Stimulated activated CD8-positive, alpha-beta memory T cell treated with anti-CD3 and anti-CD28 coated beads, Interleukin-12 subunit alpha, Interleukin-12 subunit beta, amount 100 ng/mL, for 24 hours (primary cell): ENCODE results near the gene NPM3.

Experiments
- DNase-seq: peaks from one replicate; pipeline ENCODE4 v3.0.0-alpha.2; 2020; ENCODE audit errors: extremely low read depth

The NPM3 gene

DNA sequence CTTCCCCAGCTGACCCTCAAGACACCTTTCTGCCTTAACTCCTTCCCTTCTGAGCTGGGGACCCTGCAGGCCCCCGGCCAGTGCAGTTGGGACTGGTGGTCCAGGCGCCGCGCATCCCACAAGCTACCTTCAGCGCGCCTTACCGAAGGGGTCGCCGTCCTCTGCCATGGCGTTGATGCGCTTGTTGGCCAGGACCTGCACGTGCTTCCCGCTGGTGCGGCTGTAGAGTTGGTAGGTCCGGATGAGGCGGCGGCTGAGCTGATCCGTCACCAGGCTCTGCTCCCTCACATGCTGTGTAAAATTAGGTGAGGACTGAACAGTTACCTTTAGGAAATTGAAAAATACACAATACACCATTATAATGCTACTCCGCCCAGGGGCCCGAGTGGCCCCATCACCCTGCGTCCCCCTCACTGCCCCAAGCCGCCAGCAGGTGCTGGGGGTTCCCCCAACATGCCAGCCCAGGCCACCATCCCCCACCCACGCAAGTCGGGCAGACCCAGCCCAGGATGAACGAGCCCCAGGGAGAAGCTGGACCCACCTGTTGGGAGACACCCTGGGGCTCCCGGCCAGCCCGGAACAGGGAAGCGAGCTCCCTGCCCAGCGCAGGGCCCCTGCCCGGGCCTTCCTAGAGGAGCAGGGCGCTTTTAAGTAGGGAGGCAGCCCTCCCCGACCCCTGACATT, 8.5 kb downstream of the NPM3 start:
- DNase-seq, result no peak

- DNase-seq, result no peak
Measured at GRCh38 chr10:101773923-101774588, 9.2 kb downstream of the NPM3 start.

DNA sequence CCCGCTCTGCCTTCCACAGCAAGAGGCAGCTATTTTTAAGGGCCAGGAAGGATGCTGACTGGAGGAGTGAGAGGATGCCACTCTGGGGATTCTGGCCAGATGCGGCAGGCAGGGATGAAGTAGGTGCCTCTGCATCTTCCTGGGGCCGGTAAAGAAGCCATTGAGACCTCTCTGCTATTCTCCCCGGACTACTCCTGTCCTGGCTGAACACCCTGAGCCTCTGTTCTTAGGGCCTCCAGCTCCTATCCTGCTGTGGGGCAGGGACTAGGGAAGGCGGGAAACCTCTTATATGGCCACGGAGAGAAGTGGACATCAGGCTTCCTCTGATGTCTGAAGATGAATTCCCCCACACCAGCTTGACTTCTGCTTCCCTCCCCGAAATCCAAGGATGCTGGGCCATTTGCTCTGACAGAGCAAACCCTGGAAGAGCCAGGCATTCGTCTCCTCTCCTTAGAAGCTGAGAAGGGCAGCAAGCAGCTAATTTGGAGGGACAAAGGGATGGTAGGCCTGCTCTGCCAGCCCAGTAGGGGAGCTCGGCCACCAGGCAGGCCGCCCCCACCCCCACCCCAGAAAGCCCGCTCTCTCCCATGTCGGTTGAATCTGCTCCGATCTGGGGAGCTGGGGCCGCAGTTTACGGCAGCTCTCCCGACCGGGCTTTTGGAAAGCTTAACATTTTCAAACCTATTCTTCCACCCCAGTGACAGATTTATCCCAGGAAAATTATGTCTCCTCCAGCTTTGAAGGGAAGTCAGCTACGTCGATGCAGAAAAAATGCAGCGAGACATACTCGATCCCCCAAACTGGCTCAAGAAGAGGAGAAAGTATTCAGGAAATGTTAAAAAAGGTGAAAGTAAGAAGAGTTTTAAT, 10.1 kb downstream of the NPM3 start:
- no peak for DNase-seq

DNA sequence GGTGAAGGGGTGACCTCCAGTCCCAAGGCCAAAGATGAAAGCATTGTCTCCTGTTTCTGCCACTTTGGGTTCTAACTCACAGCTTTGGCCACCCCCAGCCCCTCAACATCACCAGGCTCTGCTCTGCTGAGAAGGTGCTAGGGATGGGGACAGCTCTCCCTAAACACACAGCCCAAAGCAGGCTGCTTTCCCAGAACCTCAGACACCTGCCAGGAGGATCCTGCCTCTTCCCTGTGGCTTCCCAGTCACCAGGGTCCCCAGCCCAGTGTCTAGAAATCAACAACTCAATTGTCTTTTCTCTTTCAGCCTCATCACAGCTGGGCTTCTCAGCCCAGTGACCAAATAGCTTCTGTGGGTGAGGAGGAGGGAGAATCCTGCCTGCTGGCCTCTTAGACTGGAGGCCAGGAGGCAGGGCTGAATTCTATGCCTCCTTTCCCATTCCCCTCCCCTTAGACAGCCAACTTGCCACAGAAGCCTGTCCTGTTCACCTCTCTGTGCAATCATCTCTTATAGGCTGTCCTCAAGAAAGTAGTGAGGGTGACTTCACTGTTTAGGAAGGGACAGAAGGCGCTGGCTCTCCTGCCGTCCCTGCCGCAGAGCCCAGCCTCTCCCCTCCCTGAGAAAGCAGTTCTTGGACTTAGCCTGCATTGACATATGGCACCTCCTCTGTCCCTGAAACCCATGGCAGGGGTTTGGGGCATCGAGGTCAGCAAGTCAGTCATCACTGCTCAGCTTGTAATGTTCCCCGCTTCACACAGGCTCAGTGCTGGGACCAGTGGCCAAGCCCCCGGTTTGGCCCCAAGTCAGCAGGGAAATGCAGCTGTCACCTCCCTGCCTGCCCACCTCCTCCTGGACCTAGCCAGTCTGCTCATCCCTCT, 11.0 kb downstream of the NPM3 start:
- DNase-seq, result no peak

DNA sequence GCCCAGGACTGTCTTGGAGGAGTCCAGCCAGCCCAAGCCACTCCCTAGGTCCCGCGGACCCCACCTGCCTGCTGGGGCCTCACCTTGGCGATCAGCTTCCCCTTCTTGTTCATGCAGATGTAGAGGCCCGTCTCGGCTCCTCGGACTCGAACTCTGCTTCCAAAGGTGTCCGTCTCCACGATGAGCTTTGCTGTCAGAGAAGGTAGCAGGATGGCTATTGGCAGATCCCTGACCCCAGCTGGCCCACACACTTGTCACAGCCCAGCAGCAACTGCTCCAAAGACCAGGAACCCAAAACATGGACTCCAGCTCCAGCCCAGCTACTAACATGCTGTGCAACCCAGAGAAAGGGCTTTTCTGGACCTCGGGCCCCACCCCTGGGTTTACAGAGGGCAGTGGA, 11.9 kb downstream of the NPM3 start:
- no peak for DNase-seq

DNA sequence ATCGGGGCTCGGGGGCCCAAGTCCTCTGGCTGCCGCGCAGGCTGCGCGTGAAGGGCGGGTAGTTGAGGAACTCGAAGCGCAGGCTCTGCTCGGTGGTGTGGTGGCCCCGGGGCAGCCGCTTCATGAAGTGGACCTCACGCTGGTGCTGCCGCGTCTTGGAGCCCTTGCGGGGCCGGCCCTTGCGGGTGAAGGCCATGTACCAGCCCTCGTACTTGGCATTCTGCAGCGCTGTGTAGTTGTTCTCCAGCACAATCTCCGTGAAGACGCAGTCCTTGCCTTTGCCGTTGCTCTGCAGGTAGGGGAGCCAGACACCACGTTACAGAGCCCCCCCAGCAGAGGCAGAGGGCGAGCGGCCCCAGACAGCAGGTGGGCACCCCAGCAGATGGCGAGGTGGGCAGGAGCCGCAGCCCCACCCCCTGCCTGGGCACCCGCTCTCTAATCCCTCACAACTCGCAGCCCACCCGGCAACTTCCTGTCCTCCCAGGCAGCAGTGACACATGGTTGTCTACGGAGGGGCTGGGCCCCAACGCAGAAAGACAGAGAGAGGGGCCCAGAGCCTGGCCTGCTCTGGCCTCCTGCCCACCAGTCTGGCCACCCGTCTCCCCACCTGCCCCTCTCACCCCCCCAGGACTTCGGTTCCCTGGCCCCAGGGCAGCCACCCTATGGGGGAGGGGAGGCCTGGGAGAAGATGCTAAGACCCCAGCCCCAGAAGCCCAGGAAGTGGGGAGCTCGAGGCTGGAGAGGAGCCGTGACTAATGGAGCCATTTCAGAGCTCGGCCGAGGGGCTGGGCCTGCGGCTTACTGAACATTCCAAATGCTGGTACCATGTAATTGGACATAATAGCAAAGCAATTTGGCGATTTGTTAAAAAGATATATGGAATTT, 12.7 kb downstream of the NPM3 start:
- no peak for DNase-seq

DNA sequence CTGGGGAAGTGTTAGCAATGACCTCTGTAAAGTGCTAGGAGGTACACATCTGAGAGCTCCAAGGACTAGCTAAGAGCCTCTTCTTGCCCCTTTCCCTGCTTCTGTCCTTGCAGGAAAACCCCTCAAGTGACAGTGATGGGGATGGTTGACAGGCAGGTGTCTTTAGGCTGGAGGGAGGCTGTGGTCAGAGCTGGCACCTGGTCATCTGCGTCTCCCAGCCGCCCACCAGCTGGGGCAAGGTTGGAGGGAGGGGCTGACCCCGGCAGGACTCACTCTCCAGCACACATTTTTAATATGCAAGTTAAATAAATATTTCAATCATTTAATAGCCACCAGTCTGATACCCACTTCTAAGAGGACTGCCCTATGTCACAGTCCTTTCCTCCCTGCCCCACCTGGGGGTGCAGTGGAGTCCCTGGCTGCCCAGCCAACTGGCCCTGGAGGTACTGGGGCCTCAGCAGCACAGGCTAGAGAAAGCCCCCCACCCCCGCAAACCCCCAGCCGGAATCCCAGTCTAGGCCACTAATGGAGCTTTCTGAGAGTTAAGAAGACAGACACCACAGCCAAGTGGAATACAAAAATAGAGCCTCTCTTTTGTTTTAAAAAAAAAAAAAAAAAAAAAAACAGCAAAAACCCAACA, 13.6 kb downstream of the NPM3 start:
- DNase-seq, result no peak

- no peak for DNase-seq
Measured at GRCh38 chr10:101768791-101769170, 14.5 kb downstream of the NPM3 start.

DNA sequence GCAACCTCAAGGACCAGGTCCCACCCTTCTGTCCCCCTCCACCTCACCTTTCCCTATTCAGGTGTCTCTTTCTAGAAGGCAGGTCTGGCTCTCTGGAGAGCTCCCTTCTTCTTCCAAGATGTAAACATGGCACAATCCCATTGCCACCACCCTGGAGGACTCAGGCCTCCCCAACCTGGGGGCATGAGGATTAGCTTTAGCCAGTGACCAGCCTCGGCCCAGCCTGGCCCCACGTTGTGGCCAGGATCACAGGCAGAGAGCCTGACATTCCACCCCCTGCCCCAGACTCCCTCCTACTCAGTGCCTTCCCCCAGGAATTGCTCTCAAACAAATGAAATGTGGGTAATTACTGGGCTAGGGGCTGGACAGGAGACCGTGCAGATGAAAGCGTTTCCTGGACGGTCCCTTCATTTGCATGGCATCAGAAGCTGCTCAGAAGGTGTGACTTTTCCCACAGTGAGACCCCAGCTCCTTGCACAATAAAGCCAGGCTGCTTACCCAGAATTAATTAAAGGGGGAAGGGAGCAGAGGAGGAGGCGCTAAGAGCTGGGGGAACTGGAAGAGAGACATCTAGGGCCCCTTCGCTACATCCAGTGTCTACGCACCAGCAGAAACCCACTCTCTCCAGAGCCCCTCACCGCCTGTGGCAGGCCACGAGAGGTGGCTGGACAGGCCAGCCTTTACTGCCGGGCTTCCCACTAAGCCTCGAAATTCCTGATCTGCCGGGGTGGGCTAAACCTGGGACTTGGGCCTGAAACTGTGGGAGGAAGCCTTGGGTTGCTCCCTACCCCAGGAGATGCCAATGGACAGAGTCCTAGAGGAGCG, 15.1 kb downstream of the NPM3 start:
- DNase-seq, result no peak

- DNase-seq, result no peak
Measured at GRCh38 chr10:101767600-101767945, 15.7 kb downstream of the NPM3 start.

DNA sequence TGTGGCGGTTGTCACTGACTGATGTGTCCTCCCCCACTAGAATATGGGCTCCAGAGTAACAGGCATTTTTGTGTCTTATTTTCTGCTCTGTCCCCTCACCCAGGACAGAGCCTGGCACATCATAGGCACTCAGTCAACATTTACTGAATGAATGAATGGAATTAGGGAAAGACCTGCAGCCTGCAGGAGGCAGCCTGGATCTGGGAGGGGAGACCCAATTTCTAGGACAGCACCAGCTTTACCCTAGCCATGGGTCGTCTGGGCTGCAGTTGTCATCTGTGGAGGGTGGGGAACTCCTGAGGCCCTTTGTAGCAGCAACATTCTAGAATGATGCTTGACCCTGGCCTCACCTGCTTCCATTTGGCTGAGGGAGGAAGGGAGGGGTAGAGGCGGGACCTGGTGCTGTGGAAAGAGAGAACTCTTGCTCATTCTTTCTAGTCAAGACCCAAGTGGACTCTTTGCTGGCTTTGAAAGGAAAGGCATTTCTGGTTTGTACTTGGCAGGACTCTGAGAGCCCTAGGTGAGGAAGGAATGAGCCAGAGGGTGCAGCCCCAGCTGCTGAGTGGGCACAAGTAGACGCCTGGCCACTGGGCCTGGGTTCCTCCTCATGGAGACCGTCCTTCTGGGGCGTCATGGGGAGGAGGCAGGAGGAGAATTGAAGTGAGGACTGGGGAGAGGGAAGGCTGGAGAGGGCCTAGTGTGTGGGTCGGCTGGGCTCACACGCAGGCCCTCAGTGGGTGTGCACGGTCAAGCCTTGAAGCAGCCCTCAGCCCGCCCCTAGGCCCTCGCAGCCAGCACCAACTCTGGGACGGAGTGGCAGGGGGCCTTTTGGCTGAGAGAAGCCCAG, 16.3 kb downstream of the NPM3 start:
- DNase-seq, result no peak

GRCh38 chr10:101766306-101766705, 16.9 kb downstream of the NPM3 start:
- DNase-seq, result no peak

DNA sequence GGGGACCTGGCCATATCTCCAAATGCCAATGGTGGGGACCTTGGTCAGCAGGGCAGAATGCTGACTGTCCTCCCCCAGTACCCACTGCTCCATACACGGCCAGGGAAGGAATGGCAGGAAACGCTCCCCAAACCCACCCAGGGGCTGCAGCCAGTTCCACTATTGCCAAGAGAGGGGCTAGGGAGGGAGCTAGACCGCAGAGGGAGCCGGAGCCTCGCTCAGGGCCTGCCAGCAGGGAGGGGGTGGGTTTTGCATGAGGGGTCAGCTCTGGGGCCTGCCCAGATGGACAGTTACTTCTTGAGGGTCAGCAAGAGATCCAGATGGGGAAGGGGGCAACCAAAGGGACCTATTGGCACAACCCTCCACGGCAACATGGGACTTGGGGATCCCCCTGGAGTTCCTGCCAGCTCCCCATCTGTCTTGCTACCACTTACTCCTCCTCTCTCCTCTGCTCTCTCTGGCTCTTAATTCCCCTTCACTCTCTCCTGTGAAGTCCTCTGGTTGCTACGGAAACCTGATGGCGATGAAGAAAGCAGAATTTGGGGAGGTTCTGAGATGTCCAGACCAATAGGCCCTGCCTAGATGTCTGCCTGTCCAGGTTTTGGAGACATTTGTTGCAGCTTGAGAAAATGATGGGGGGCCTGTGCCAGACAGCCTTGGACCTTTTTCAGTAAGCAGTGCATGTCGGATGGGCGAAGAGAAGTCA, 20.0 kb downstream of the NPM3 start:
- DNase-seq, result no peak

DNA sequence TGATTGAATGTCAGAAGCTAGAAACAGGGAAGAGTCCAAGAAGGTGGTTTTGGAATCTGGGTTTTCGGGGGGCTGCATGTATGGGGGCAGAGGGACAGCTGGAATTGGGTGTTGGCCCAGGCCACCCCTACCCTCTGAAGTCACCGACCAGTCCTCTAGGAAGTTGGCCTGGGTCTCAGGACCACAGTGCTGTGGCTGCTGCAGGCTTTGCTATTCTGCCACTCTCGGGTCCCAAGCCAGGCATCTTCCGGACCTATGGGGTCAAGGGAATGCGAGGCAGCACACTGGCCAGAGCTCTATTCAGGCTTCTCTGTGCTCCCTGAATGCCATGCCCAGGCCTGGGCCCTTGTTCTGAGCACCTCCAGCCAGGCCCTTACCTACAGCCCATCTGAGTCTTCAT, 20.5 kb downstream of the NPM3 start:
- no peak for DNase-seq

DNA sequence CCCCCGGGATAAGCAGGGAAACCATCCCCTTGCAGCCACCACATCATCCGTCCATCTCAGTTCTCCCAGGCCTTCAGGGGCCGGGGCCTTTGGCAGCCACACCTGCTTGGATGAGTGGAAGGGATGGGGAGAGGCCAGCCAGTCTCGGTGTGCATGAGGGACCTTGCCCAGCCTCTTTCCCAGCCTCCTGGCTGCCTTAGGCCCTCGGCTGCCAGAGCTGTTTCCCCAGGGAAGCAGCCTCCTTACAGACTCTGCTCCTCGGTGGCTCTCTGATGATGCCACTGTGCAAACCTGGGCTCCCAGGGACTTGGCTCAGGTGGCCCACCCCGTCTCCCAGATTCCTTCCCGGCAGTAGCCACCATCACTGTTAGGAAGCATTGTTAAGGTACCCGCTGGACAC, 22.0 kb downstream of the NPM3 start:
- DNase-seq, result no peak

GRCh38 chr10:101760510-101760909, 22.7 kb downstream of the NPM3 start:
- DNase-seq, result no peak

DNA sequence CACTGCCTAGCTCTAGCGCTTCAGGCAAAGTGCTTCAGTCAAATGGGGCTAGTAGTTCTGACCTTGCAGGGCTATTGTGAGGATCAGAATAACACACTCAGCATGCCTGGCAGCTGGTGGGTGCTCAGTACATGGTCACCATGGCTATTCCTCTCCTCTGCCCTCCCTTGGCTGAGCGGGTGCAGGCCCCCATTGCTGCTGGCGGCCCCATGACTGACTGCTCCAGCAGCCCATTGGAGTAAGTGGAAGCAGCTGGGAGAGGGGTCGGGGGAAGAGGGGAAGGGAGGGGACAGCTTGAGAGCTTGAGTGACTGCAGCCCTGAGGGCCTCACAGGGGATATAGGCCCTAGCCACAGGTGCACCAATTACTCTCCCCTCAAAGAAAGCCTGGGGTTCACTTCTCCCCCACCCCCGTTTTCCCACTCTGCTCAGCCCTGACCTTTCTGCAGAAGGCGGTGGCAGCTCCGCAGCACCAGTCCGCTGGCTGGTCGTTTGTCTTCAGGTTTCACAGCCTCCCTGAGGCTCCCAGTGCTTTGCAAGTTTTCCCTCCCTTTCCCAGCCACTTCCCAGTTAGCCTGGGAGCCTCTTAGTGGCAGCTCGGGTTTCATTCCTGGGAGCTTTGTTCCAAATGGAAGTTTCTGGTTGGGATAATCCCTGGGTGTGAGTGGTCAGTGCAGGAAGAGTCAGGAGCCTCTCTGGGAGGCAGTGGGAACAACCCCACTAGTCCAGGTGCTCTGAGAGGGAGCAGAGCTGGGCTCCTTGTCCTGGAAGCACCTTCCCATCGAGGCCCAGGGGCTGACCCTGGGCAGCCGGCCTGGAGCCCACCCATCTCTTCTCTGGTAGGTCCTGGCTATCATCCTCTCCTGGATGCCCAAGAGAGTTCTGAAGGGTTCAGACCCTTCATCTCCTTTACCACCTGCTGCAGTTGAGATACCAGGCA, 23.7 kb downstream of the NPM3 start:
- no peak for DNase-seq
